Calu3 (cell line): ENCODE results near the gene SDK2. TPM values are rescaled to one million over a fixed set of nuclear protein-coding genes. Genes with fewer than 3 reads are reported as not detected.
"Not testable (repeated sequence)": the region's sequence is repeated elsewhere in the genome, so short reads cannot be mapped to it uniquely, and the experiment has no call there.

Experiments
- BruUV-seq: library from RNA; stranded (reverse); fragments of 400-500 nt; replicated peaks from 2 replicates; lab custom pipeline; 2021; lab: Mats Ljungman, UMichigan
- CTCF ChIA-PET: fragments of 300-600 bp; sonication (Branson Sonifier 250); formaldehyde crosslinking; loops from one replicate; lab custom pipeline; 2022; ENCODE audit warnings: antibody characterized with exemption; lab: Charles Lee
- DNase-seq: peaks from one replicate; pipeline ENCODE4 v3.0.0; 2022
- H3K27ac Mint-ChIP-seq: one replicate; pipeline ENCODE4 v1.8.0; 2022; ENCODE audit warnings: mixed read lengths; ENCODE audit not compliant: unreplicated experiment
- H3K27me3 Mint-ChIP-seq: one replicate; pipeline ENCODE4 v1.8.0; 2022; ENCODE audit warnings: mixed read lengths; ENCODE audit not compliant: unreplicated experiment
- H3K36me3 Mint-ChIP-seq: one replicate; pipeline ENCODE4 v1.8.0; 2022; ENCODE audit warnings: mild to moderate bottlenecking, moderate library complexity, mixed read lengths; ENCODE audit not compliant: insufficient read depth, unreplicated experiment
- H3K4me1 Mint-ChIP-seq: one replicate; pipeline ENCODE4 v1.8.0; 2022; ENCODE audit warnings: mild to moderate bottlenecking, low read depth, mixed read lengths; ENCODE audit not compliant: unreplicated experiment
- H3K4me3 Mint-ChIP-seq: one replicate; pipeline ENCODE4 v1.8.0; 2022; ENCODE audit warnings: mild to moderate bottlenecking, low read depth, moderate library complexity, mixed read lengths; ENCODE audit not compliant: unreplicated experiment
- H3K9me3 Mint-ChIP-seq: one replicate; pipeline ENCODE4 v1.8.0; 2022; ENCODE audit warnings: low read depth, mixed read lengths; ENCODE audit not compliant: unreplicated experiment
- intact Hi-C: fragments of 100-400 bp; cut with micrococcal nuclease; formaldehyde crosslinking; loops from one replicate; pipeline ENCODE4 v1.10.0; 2022; ENCODE audit not compliant: unreplicated experiment
- total RNA-seq: library from RNA; stranded (reverse); gene quantifications from 2 replicates; pipeline ENCODE4 v1.2.3, GENCODE V29; 2022
- TF ChIP-seq, protein P1 (sequence below): fragments of 200-600 bp; IDR thresholded peaks from one replicate; pipeline ENCODE4 v1.8.0; 2022; ENCODE audit warnings: antibody characterized with exemption; ENCODE audit not compliant: unreplicated experiment

Gene SDK2
- total RNA-seq, 1 experiment from 2014 or later: not detected

DNA sequence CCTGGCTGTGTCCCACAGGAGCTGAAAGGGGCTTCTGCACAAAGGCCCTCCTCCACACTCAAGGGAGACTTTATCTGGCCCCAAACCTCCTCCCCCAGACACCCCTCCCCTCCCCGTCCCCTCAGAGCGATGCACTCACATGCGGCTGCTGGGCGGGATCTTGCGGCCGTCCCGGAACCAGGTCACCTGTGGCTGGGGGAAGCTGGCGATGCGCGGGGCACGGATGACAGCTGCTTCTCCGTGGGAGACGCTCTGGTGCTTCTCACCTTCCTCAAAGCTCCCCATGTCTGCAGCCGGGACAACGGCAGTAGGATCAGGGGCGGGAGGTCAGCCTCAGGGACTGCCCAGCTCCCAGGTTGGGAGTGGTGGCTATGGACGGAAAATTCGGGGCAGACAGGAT lies 188.5 kb downstream of the SDK2 start:
- Mint-ChIP-seq H3K9me3 (no peaks in the 10 kb centered on the region), H3K4me3 (no peak overlapping the region), H3K4me1 (no peaks in the 10 kb centered on the region), H3K27me3 (peaks cover 91% of the 10 kb centered on the region), H3K27ac (no peak overlapping the region), H3K36me3 (no peaks in the 10 kb centered on the region)
- BruUV-seq: no TSS peak
- CTCF ChIA-PET: no interaction called here
- no peak for DNase-seq
- TF ChIP-seq, protein P1, sequence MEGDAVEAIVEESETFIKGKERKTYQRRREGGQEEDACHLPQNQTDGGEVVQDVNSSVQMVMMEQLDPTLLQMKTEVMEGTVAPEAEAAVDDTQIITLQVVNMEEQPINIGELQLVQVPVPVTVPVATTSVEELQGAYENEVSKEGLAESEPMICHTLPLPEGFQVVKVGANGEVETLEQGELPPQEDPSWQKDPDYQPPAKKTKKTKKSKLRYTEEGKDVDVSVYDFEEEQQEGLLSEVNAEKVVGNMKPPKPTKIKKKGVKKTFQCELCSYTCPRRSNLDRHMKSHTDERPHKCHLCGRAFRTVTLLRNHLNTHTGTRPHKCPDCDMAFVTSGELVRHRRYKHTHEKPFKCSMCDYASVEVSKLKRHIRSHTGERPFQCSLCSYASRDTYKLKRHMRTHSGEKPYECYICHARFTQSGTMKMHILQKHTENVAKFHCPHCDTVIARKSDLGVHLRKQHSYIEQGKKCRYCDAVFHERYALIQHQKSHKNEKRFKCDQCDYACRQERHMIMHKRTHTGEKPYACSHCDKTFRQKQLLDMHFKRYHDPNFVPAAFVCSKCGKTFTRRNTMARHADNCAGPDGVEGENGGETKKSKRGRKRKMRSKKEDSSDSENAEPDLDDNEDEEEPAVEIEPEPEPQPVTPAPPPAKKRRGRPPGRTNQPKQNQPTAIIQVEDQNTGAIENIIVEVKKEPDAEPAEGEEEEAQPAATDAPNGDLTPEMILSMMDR: no peak
- intact Hi-C loops: no loop called here

DNA sequence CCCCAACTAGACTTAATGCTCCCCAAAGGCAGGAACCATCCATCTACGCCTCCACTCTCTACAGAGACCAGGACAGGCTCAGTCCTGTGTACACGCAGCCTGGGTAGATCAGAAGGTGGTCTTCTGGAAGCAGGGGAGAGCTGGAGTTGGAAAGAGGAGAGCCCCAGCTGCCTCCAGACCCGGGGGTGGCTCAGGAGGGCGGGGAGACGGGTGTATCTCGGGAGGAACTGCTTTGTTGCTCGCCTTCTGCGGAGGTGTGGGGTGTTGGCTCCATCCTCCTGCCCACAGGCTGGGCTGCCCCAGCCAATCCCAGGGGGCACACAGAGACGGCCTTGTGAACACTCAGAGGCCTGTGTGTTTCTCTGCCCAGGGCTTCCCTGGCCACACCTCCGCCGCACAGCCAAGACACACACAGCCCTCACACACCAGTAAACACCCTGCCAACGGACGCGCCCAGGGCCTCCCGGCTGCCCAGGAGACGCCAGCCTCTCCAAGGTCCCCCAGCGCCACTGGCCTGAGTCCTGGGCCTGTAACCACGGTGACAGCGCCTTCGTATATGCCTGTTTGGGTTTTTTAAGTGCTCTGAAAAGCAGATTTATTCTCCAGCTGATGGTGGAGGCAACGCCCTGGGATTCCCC lies 189.1 kb downstream of the SDK2 start:
- Mint-ChIP-seq H3K27me3 (peaks cover 97% of the 10 kb centered on the region), H3K36me3 (no peaks in the 10 kb centered on the region), H3K4me3 (no peak overlapping the region), H3K4me1 (no peaks in the 10 kb centered on the region), H3K27ac (no peak overlapping the region), H3K9me3 (no peaks in the 10 kb centered on the region)
- CTCF ChIA-PET: interaction anchor here (1.2 kb wide), 1 partner anchor 19 kb away, joined by 3 read pairs; no protein-coding TSS in a partner anchor
- TF ChIP-seq, protein P1: no peak
- BruUV-seq: no TSS peak
- intact Hi-C loops: no loop called here
- no peak for DNase-seq

DNA sequence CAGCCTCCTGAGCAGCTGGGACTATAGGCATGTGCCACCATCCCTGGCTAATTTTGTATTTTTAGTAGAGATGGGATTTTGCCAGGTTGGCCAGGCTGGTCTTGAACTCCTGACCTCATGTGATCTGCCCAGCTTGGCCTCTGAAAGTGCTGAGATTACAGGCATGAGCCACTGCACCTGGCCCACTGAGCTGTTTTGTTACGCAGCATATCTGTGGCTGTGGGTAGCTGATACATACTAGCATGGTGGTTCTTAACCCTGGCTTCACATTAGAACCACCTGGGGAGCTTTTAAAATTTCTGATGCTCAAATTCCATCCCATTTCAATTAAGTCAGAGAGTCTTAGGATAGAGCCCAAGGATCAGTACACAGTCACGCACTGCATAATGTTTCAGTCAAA lies 190.8 kb downstream of the SDK2 start:
- H3K27ac Mint-ChIP-seq, DNase-seq, BruUV-seq, H3K36me3 Mint-ChIP-seq, intact Hi-C loops, H3K9me3 Mint-ChIP-seq, H3K4me1 Mint-ChIP-seq, H3K4me3 Mint-ChIP-seq, CTCF ChIA-PET: not testable (repeated sequence)
- peaks cover 100% of the 10 kb centered on the region for H3K27me3 Mint-ChIP-seq

GRCh38 chr17:73453090-73453489 lies 191.2 kb downstream of the SDK2 start:
- Mint-ChIP-seq H3K4me1 (no peaks in the 10 kb centered on the region), H3K27ac (no peak overlapping the region), H3K9me3 (no peaks in the 10 kb centered on the region), H3K27me3 (peaks cover 96% of the 10 kb centered on the region), H3K4me3 (no peak overlapping the region), H3K36me3 (no peaks in the 10 kb centered on the region)
- CTCF ChIA-PET: no interaction called here
- intact Hi-C loops: no loop called here
- TF ChIP-seq, protein P1: no peak
- no peak for DNase-seq
- no TSS peak for BruUV-seq

DNA sequence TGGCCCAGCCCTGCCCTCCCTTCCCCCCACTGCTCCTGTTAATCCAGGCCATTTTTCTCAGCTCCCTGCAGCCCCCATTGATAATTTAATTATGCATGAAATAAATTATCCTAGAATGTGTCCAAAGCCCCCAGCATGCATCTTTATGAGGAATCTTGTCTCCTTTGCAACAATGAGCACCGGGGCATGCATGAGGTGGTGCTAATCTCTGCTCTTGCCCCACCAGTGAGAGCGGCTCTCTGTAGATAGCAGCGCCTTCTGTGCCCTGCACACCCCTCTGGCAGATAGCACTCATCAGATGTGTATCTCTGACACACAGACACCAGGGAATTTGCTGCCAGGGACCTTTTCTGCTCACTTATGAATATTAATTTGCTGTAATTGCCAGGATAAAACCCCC lies 192.2 kb downstream of the SDK2 start:
- Mint-ChIP-seq H3K36me3 (no peaks in the 10 kb centered on the region), H3K4me3 (no peak overlapping the region), H3K27me3 (peaks cover 95% of the 10 kb centered on the region), H3K4me1 (no peaks in the 10 kb centered on the region), H3K9me3 (no peaks in the 10 kb centered on the region), H3K27ac (no peak overlapping the region)
- CTCF ChIA-PET: no interaction called here
- no peak for DNase-seq
- intact Hi-C loops: no loop called here
- BruUV-seq: no TSS peak
- TF ChIP-seq, protein P1: no peak
